ENCODE results near the gene KDM4C. TPM values are rescaled to one million over a fixed set of nuclear protein-coding genes. Genes with fewer than 3 reads are reported as not detected.

KDM4C gene
- total RNA-seq, 5 donors from 2014 or later (not counting 1 experiment from before 2014, with no cell fraction given), result 66.4 to 107 (median 76.0) TPM

GRCh38 chr9:7085357-7085756 lies 327.6 kb downstream of the KDM4C start:
- H3K36me3 ChIP-seq (ENCODE audit: control insufficient read depth in 2 of 2, extremely low read depth in 1 of 2, insufficient read depth in 1 of 2, low read length in 1 of 2), result peaks cover 10 to 18% of the 10 kb centered on the region in 2 donors
- no peaks in the 10 kb centered on the region for H3K4me1 Mint-ChIP-seq
- ATAC-seq (replicated peaks in 1 of 4), result no peak
- no peaks in the 10 kb centered on the region for H3K9me3 Mint-ChIP-seq
- H3K36me3 Mint-ChIP-seq, result peaks cover 44% of the 10 kb centered on the region
- no peaks in the 10 kb centered on the region for H3K27me3 Mint-ChIP-seq
- H3K4me1 ChIP-seq (ENCODE audit: control insufficient read depth in 1 of 2, extremely low read depth in 1 of 2, insufficient read depth in 2 of 2, low read length in 2 of 2), result no peaks in the 10 kb centered on the region
- no peak overlapping the region for H3K27ac ChIP-seq (ENCODE audit: low read length)
- H3K4me3 Mint-ChIP-seq, result no peak overlapping the region
- H3K9me3 ChIP-seq, result no peaks in the 10 kb centered on the region
- no CpG with 5 or more reads among the region's 4 CpGs for WGBS (ENCODE audit: insufficient coverage)
- H3K4me3 ChIP-seq (ENCODE audit: control insufficient read depth in 1 of 2, extremely low read depth in 1 of 2, low read length in 1 of 2), result no peak overlapping the region
- H3K27me3 ChIP-seq (replicated peaks in 1 of 2; ENCODE audit: control insufficient read depth in 2 of 2, extremely low read depth in 1 of 2, insufficient read depth in 2 of 2, low read length in 1 of 2), result no peaks in the 10 kb centered on the region
- ChIA-PET CTCF (no interaction called here), POLR2A (no interaction called here)
- no peak for DNase-seq
- H3K27ac Mint-ChIP-seq, result no peak overlapping the region

GRCh38 chr9:7086389-7086788 lies 328.6 kb downstream of the KDM4C start:
- ATAC-seq (replicated peaks in 1 of 4), result no peak
- WGBS (ENCODE audit: insufficient coverage), result 92% methylated on average over 2 of the region's 3 CpGs
- H3K27me3 Mint-ChIP-seq, result no peaks in the 10 kb centered on the region

GRCh38 chr9:7088611-7089010 lies 330.8 kb downstream of the KDM4C start:
- Histone ChIP-seq H3K9me3 (no peaks in the 10 kb centered on the region), H3K27me3 (replicated peaks in 1 of 2; ENCODE audit: control insufficient read depth in 2 of 2, extremely low read depth in 1 of 2, insufficient read depth in 2 of 2, low read length in 1 of 2) (no peaks in the 10 kb centered on the region), H3K4me1 (ENCODE audit: control insufficient read depth in 1 of 2, extremely low read depth in 1 of 2, insufficient read depth in 2 of 2, low read length in 2 of 2) (no peaks in the 10 kb centered on the region), H3K4me3 (ENCODE audit: control insufficient read depth in 1 of 2, extremely low read depth in 1 of 2, low read length in 1 of 2) (no peak overlapping the region), H3K27ac (ENCODE audit: low read length) (no peak overlapping the region), H3K36me3 (ENCODE audit: control insufficient read depth in 2 of 2, extremely low read depth in 1 of 2, insufficient read depth in 1 of 2, low read length in 1 of 2) (peaks cover 6 to 12% of the 10 kb centered on the region in 2 donors)
- ATAC-seq (replicated peaks in 1 of 4), result no peak
- POLR2A ChIA-PET, result no interaction called here
- CTCF ChIA-PET, result interaction anchor here in 1 of 2 donors (0.6 kb wide), 1 partner anchor 36 kb away, joined by 3 read pairs; no protein-coding TSS in a partner anchor
- WGBS (ENCODE audit: insufficient coverage), result no CpG with 5 or more reads among the region's 3 CpGs
- no peaks in the 10 kb centered on the region for H3K27me3 Mint-ChIP-seq
- DNase-seq, result no peak
- no peak overlapping the region for H3K27ac Mint-ChIP-seq
- H3K4me3 Mint-ChIP-seq, result no peak overlapping the region
- no peaks in the 10 kb centered on the region for H3K9me3 Mint-ChIP-seq
- H3K36me3 Mint-ChIP-seq, result peaks cover 58% of the 10 kb centered on the region
- no peaks in the 10 kb centered on the region for H3K4me1 Mint-ChIP-seq

More at GRCh38 chr9:7086389-7086788, 328.6 kb downstream of the KDM4C start:
- no peaks in the 10 kb centered on the region for H3K4me1 Mint-ChIP-seq
- POLR2A ChIA-PET, result no interaction called here
- H3K36me3 ChIP-seq (ENCODE audit: control insufficient read depth in 2 of 2, extremely low read depth in 1 of 2, insufficient read depth in 1 of 2, low read length in 1 of 2), result peaks cover 7 to 16% of the 10 kb centered on the region in 2 donors
- H3K36me3 Mint-ChIP-seq, result peaks cover 44% of the 10 kb centered on the region
- no peak for DNase-seq
- no peaks in the 10 kb centered on the region for H3K9me3 Mint-ChIP-seq
- no peak overlapping the region for H3K27ac Mint-ChIP-seq
- no peaks in the 10 kb centered on the region for H3K9me3 ChIP-seq
- H3K4me3 ChIP-seq (ENCODE audit: control insufficient read depth in 1 of 2, extremely low read depth in 1 of 2, low read length in 1 of 2), result no peak overlapping the region
- no peaks in the 10 kb centered on the region for H3K4me1 ChIP-seq (ENCODE audit: control insufficient read depth in 1 of 2, extremely low read depth in 1 of 2, insufficient read depth in 2 of 2, low read length in 2 of 2)
- no peak overlapping the region for H3K27ac ChIP-seq (ENCODE audit: low read length)
- no peak overlapping the region for H3K4me3 Mint-ChIP-seq
- H3K27me3 ChIP-seq (replicated peaks in 1 of 2; ENCODE audit: control insufficient read depth in 2 of 2, extremely low read depth in 1 of 2, insufficient read depth in 2 of 2, low read length in 1 of 2), result no peaks in the 10 kb centered on the region
- CTCF ChIA-PET, result interaction anchor here (0.5 to 0.7 kb wide), 2 partner anchors 20 to 662 kb away, joined by 3 read pairs; no protein-coding TSS in a partner anchor

GRCh38 chr9:7089406-7090193 lies 331.8 kb downstream of the KDM4C start:
- POLR2A ChIA-PET, result no interaction called here
- Histone ChIP-seq H3K4me1 (ENCODE audit: control insufficient read depth in 1 of 2, extremely low read depth in 1 of 2, insufficient read depth in 2 of 2, low read length in 2 of 2) (no peaks in the 10 kb centered on the region), H3K4me3 (ENCODE audit: control insufficient read depth in 1 of 2, extremely low read depth in 1 of 2, low read length in 1 of 2) (no peak overlapping the region), H3K36me3 (ENCODE audit: control insufficient read depth in 2 of 2, extremely low read depth in 1 of 2, insufficient read depth in 1 of 2, low read length in 1 of 2) (peaks cover 6 to 9% of the 10 kb centered on the region in 2 donors), H3K9me3 (no peaks in the 10 kb centered on the region), H3K27ac (ENCODE audit: low read length) (no peak overlapping the region), H3K27me3 (replicated peaks in 1 of 2; ENCODE audit: control insufficient read depth in 2 of 2, extremely low read depth in 1 of 2, insufficient read depth in 2 of 2, low read length in 1 of 2) (no peaks in the 10 kb centered on the region)
- Mint-ChIP-seq H3K4me1 (no peaks in the 10 kb centered on the region), H3K27ac (no peak overlapping the region), H3K9me3 (no peaks in the 10 kb centered on the region), H3K27me3 (no peaks in the 10 kb centered on the region), H3K36me3 (peaks cover 57% of the 10 kb centered on the region), H3K4me3 (no peak overlapping the region)
- CTCF ChIA-PET, result no interaction called here
- 100% methylated on average over 2 of the region's 5 CpGs for WGBS (ENCODE audit: insufficient coverage)
- ATAC-seq (replicated peaks in 1 of 4), result no peak
- no peak for DNase-seq

- Mint-ChIP-seq H3K4me1 (no peaks in the 10 kb centered on the region), H3K27me3 (no peaks in the 10 kb centered on the region), H3K36me3 (peaks cover 75% of the 10 kb centered on the region), H3K9me3 (peaks cover 0 to 6% (median 3%) of the 10 kb centered on the region in 3 donors), H3K27ac (no peak overlapping the region), H3K4me3 (no peak overlapping the region)
- ATAC-seq (replicated peaks in 1 of 4) (no peak), DNase-seq (no peak)
- CTCF ChIA-PET, result no interaction called here
- H3K27ac ChIP-seq (ENCODE audit: low read length), result no peak overlapping the region
- POLR2A ChIA-PET, result no interaction called here
- WGBS (ENCODE audit: insufficient coverage), result no CpG with 5 or more reads among the region's 4 CpGs
- no peaks in the 10 kb centered on the region for H3K27me3 ChIP-seq (replicated peaks in 1 of 2; ENCODE audit: control insufficient read depth in 2 of 2, extremely low read depth in 1 of 2, insufficient read depth in 2 of 2, low read length in 1 of 2)
- H3K4me3 ChIP-seq (ENCODE audit: control insufficient read depth in 1 of 2, extremely low read depth in 1 of 2, low read length in 1 of 2), result no peak overlapping the region
- H3K36me3 ChIP-seq (ENCODE audit: control insufficient read depth in 2 of 2, extremely low read depth in 1 of 2, insufficient read depth in 1 of 2, low read length in 1 of 2), result peaks cover 0 to 12% of the 10 kb centered on the region in 2 donors
- H3K4me1 ChIP-seq (ENCODE audit: control insufficient read depth in 1 of 2, extremely low read depth in 1 of 2, insufficient read depth in 2 of 2, low read length in 2 of 2), result no peaks in the 10 kb centered on the region
- no peaks in the 10 kb centered on the region for H3K9me3 ChIP-seq
Observed at GRCh38 chr9:7093040-7093439, 335.3 kb downstream of the KDM4C start.

GRCh38 chr9:7094052-7094451 lies 336.3 kb downstream of the KDM4C start:
- Mint-ChIP-seq H3K27ac (no peak overlapping the region), H3K36me3 (peaks cover 85% of the 10 kb centered on the region), H3K4me3 (no peak overlapping the region), H3K4me1 (no peaks in the 10 kb centered on the region), H3K9me3 (peaks cover 5 to 15% (median 8%) of the 10 kb centered on the region in 3 donors), H3K27me3 (no peaks in the 10 kb centered on the region)
- Histone ChIP-seq H3K9me3 (peaks cover 2% of the 10 kb centered on the region), H3K4me3 (ENCODE audit: control insufficient read depth in 1 of 2, extremely low read depth in 1 of 2, low read length in 1 of 2) (no peak overlapping the region), H3K27ac (ENCODE audit: low read length) (no peak overlapping the region), H3K4me1 (ENCODE audit: control insufficient read depth in 1 of 2, extremely low read depth in 1 of 2, insufficient read depth in 2 of 2, low read length in 2 of 2) (no peaks in the 10 kb centered on the region), H3K36me3 (ENCODE audit: control insufficient read depth in 2 of 2, extremely low read depth in 1 of 2, insufficient read depth in 1 of 2, low read length in 1 of 2) (peaks cover 0 to 12% of the 10 kb centered on the region in 2 donors), H3K27me3 (replicated peaks in 1 of 2; ENCODE audit: control insufficient read depth in 2 of 2, extremely low read depth in 1 of 2, insufficient read depth in 2 of 2, low read length in 1 of 2) (no peaks in the 10 kb centered on the region)
- no CpG with 5 or more reads among the region's 2 CpGs for WGBS (ENCODE audit: insufficient coverage)
- no peak for DNase-seq
- no peak for ATAC-seq (replicated peaks in 1 of 4)
- ChIA-PET POLR2A (no interaction called here), CTCF (interaction anchor here in 1 of 2 donors (0.6 kb wide), 1 partner anchor 1207 kb away, joined by 3 read pairs; no protein-coding TSS in a partner anchor)

All from T-cell (primary cell).